GOT3 (cell line): ENCODE measurements around the gene TGM1.
"Not testable (repeated sequence)": the region's sequence is repeated elsewhere in the genome, so short reads cannot be mapped to it uniquely, and the experiment has no call there.

Experiments used
- DNase-seq: peaks from one replicate; lab custom pipeline; 2025; ENCODE audit warnings: mixed read lengths; lab: John Stamatoyannopoulos, UW

TGM1 gene

GRCh38 chr14:24254630-24255392 is 8.2 kb downstream of the TGM1 start:
- DNase-seq = no peak

GRCh38 chr14:24253936-24254335 is 9.0 kb downstream of the TGM1 start:
- DNase-seq = no peak

- no peak for DNase-seq
Measured at GRCh38 chr14:24252289-24253124, 10.5 kb downstream of the TGM1 start.

- no peak for DNase-seq
Measured at GRCh38 chr14:24251880-24252288, 11.1 kb downstream of the TGM1 start.

- no peak for DNase-seq
Measured at GRCh38 chr14:24250354-24250753, 12.6 kb downstream of the TGM1 start.

GRCh38 chr14:24249230-24250021 is 13.6 kb downstream of the TGM1 start:
- DNase-seq = no peak

GRCh38 chr14:24247422-24247821 is 15.6 kb downstream of the TGM1 start:
- DNase-seq = no peak

- no peak for DNase-seq
Measured at GRCh38 chr14:24246765-24247212, 16.2 kb downstream of the TGM1 start.

GRCh38 chr14:24245350-24245749 is 17.6 kb downstream of the TGM1 start:
- DNase-seq = not testable (repeated sequence)

GRCh38 chr14:24243336-24243836 is 19.6 kb downstream of the TGM1 start:
- DNase-seq = no peak

GRCh38 chr14:24241829-24242443 is 21.0 kb downstream of the TGM1 start:
- peak; percentile 87 for DNase-seq

GRCh38 chr14:24240110-24240918 is 22.7 kb downstream of the TGM1 start:
- DNase-seq = no peak

GRCh38 chr14:24238527-24239037 is 24.4 kb downstream of the TGM1 start:
- no peak for DNase-seq

- no peak for DNase-seq
Measured at GRCh38 chr14:24238123-24238522, 24.9 kb downstream of the TGM1 start.

- DNase-seq = no peak
Measured at GRCh38 chr14:24237463-24237955, 25.5 kb downstream of the TGM1 start.

- DNase-seq = no peak
Measured at GRCh38 chr14:24236689-24237462, 26.1 kb downstream of the TGM1 start.

- DNase-seq = no peak
Measured at GRCh38 chr14:24235804-24236688, 26.9 kb downstream of the TGM1 start.
